Measurements from ENCODE around the gene NPIPB6.
A peak's percentile ranks its signal among the peaks of the same experiment; 100 is the strongest.

NPIPB6 gene

DNA sequence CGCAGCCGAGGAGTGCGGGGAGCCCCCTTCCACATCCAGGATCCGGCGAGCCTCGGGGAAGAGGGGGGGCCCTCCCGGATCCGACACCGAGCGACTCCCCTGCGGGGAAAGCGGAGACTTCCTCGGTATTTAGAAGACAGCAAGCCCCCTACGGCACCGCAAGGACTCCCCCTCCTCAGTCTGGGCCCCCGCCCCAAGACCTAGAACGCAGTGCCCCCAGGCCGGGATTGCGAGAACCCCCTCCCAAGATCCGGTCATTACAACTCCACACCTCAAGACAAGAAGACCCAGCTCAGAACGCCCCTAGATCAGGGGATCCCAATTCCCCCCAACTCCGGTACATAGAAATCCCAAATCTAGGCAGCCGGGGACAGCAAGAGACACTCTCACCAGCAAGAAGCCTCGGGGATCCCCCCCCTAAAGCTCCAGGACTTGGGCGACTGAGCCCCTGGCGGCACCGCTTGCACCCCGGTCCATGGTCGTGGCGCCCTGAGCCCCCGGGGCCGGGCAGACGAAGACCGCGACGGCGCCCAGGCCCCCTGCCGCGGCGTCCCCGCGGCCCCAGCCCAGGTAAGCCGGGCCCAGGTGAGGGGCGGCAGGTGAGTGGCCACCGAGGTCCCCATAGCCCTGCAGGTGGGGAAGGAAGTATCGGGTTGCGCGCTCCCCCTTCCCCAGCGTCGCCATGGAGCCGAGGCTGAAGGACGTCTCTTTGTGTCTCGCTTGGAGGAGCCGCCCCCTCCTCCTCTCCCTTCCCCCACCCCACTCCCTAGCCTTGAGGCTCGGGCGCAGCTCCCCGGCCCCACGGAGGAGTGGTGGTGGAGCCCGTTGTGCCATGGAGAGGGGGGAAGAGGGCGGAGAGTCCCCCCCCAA is 70.3 kb downstream of the NPIPB6 start:
- TF ChIP-seq, protein P1, sequence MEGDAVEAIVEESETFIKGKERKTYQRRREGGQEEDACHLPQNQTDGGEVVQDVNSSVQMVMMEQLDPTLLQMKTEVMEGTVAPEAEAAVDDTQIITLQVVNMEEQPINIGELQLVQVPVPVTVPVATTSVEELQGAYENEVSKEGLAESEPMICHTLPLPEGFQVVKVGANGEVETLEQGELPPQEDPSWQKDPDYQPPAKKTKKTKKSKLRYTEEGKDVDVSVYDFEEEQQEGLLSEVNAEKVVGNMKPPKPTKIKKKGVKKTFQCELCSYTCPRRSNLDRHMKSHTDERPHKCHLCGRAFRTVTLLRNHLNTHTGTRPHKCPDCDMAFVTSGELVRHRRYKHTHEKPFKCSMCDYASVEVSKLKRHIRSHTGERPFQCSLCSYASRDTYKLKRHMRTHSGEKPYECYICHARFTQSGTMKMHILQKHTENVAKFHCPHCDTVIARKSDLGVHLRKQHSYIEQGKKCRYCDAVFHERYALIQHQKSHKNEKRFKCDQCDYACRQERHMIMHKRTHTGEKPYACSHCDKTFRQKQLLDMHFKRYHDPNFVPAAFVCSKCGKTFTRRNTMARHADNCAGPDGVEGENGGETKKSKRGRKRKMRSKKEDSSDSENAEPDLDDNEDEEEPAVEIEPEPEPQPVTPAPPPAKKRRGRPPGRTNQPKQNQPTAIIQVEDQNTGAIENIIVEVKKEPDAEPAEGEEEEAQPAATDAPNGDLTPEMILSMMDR (IDR thresholded peaks at IDR 0.05; ENCODE audit: poor library complexity, severe bottlenecking) = no peak
- ATAC-seq (ENCODE audit: low read depth) (0 out of 3 replicates have a peak, but pooled peaks have one; percentile 10), DNase-seq (ENCODE audit: low spot score) (no peak)
- H3K27me3 ChIP-seq (ENCODE audit: insufficient read depth, poor library complexity, severe bottlenecking) = peaks cover 14% of the 10 kb centered on the region
- no peak overlapping the region for H3K27ac ChIP-seq (ENCODE audit: poor library complexity, severe bottlenecking)
- H3K4me1 ChIP-seq (ENCODE audit: insufficient read depth, poor library complexity, severe bottlenecking) = no peaks in the 10 kb centered on the region
- peak overlapping the region; percentile 61 for H3K4me3 ChIP-seq (ENCODE audit: severe bottlenecking)
- no peaks in the 10 kb centered on the region for H3K36me3 ChIP-seq (ENCODE audit: low read depth)
- H3K9me3 ChIP-seq (ENCODE audit: severe bottlenecking) = no peaks in the 10 kb centered on the region
